ENCODE data around the gene ANAPC5.
"Not testable (repeated sequence)": the region's sequence is repeated elsewhere in the genome, so short reads cannot be mapped to it uniquely, and the experiment has no call there.

Gene ANAPC5, protein sequence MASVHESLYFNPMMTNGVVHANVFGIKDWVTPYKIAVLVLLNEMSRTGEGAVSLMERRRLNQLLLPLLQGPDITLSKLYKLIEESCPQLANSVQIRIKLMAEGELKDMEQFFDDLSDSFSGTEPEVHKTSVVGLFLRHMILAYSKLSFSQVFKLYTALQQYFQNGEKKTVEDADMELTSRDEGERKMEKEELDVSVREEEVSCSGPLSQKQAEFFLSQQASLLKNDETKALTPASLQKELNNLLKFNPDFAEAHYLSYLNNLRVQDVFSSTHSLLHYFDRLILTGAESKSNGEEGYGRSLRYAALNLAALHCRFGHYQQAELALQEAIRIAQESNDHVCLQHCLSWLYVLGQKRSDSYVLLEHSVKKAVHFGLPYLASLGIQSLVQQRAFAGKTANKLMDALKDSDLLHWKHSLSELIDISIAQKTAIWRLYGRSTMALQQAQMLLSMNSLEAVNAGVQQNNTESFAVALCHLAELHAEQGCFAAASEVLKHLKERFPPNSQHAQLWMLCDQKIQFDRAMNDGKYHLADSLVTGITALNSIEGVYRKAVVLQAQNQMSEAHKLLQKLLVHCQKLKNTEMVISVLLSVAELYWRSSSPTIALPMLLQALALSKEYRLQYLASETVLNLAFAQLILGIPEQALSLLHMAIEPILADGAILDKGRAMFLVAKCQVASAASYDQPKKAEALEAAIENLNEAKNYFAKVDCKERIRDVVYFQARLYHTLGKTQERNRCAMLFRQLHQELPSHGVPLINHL

DNA sequence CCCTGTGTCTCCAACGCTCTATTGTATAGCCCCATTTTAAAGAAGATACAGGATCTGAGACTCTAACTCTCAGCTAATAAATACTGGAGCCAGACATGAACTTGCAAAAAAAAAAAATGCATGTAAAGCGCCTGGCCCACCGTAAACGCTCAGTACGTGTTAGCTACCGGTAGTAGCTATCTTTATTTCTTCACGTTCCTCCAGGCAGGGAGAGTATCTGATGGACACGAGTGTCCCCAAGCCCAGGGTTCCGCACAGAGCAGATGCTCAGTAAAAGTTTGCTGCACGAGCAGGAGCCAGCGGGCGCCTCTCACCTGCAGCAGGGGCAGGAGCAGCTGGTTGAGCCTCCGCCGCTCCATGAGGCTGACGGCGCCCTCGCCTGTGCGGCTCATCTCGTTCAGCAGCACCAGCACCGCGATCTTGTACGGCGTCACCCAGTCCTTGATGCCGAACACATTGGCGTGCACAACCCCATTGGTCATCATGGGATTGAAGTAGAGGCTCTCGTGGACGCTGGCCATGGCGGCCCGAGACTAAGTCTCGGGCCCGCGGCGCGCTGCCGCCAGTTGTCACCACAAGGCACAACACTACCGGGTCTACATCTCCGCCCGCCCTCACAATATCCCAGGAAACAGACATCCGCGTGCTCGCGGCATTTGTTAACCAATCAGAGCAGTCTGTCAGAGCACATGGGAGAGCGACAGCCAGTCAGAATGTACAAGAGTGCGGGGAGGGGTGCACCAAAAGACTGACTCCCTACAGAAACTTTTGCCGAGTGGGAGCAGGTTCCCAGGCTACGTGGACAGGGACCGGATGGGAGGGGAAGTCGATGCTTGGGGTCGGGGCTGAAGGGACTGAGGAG is at the start of gene ANAPC5:
Gene ANAPC5, minus strand, starts transcription at position 592 of the 862 bp plus-strand sequence. Its CDS starts 71 bp downstream, at position 521.
- DNase-seq (ENCODE audit: low spot score), result peak; percentile 96

DNA sequence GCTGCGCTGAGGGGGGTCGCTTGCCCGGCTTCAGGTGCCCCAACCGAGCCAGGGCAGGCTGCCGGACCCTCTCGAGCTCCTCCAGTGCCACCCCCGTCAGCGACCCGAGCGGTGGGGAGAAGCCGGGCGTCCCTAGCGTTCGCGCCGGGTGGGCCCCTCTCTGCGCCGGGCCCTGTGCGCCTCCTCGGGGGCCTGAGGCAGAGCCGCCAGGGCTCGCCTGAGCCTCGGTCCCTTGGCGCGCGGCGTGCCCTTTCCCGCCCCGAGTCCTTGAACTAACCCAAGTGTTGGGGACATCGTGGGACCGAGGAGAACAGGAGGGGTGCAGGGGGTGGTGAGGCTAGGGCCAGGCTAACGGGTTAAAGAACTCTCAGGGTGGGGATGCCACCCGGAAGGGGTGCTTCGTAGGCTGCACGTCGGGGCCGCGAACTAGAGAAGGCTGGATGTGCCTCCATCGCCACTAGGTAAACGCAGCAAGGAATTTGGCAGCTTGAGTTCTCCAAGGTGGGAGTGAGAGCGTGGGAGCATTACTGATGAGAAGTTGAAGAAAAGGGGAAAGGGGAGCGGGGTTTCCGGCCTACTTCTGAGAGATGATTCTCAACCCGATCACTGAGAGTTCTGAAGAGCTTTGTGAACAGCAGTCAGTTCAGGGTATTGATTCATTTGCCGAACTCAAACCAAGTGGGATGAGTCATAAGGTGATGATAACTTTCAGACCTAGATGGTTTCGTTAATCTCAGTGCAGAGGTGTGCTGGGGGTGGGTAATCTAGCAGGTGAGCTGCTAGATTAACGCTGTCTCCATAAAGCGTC is 48.3 kb upstream of the ANAPC5 start:
- peak; percentile 39 for DNase-seq (ENCODE audit: low spot score)

DNA sequence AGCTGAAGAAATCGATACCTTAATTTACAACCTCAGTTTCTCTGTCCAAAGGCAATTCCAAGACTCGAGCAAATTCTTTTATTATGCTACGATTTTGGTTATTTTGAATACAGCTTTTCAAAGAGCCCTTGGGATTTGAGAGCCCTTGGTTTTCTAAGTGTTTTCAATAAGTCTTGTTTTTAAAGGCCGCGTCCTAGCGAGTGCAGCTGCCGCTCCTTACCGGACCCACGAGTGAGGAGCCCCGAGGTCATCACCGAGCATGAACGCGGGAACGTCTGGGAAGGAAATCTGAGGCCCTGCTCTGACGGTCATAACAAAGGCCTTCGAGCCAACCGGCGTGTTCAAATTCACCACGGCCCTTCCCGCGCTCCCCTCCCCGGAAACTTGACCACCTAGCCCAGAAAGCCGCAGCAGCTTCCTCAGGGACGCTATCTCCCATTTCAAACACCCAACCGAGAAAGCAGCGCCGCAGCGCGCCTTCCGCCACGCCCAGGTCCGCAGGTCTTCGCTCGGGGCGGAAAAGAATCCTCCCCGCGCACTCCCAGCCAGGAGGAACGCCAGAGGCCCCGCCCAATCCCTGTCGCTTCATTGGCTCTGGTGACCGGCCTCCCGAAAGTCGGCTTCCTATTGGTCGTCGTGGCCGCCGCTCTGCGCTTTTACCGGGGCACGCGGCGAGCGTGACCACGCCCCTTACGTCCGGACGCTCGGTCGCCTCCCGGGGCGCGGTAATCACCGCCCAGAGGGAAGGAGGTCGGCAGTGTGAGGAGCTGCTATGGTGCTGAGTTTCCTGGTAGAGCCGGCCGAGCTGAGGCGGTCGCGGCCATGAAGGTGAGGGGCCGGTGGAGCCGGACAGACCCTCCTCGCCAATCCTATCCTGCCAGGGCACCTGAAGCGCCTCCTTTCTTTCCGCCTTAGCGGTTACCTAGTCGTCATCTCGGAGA is 47.5 kb upstream of the ANAPC5 start, which contains the start of gene RNF34:
Gene RNF34, plus strand, starts transcription at position 728 of the 941 bp plus-strand sequence. Its CDS starts 95 bp downstream, at position 823.
- peak; percentile 99 for DNase-seq (ENCODE audit: low spot score)

DNA sequence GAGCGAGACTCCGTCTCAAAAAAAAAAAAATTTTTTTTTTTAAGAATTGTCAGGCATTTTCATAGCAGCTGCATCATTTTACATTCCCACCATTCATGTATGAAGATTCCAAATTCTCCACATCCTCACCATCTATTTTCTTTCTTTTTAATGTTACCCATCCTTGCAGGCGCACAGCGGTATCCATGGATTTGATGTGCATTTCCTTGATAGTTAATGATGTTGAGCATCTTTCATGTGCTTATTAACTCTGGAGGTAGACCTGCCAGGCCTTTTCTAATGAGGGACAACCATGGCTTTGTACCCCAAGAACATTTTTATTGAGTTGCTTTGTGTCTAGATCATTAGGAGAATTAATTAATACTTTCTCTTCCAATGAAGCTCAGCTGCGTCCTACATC is 46.1 kb upstream of the ANAPC5 start:
- DNase-seq (ENCODE audit: low spot score), result no peak

DNA sequence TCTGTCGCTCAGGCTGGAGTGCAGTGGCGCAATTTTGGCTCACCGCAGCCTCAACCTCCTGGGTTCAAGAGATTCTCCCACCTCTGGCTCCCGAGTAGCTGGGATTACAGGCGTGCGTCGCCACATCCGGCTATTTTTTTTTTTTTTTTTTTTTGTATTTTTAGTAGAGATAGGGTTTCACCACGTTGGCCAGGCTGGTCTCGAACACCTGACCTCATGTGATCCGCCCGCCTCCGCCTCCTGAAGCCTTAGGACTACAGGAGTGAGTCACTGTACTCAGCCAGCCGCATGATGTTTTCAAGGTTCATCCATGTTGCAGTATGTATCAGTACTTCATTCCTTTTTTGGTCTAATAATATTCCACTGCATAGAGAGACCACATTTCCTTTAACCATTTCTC is 45.3 kb upstream of the ANAPC5 start:
- DNase-seq (ENCODE audit: low spot score), result no peak

DNA sequence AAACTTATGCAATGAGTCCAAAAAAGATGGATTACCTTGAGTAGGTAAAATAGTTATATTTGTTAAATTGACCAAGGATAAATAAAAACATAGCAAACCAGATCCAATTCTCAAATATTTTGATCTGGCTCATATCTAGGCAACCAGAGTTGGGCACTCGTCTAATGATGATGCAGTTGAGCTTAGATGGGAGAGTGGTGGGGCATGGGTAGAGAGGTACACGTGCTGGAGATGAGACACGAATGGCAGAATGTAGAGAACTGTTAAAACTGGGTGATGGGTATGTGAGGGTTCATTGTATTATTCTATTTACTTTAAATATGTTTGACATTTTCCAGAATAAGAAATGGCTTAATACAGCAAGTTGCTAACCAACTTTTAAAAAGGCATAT is 40.1 kb upstream of the ANAPC5 start:
- no peak for DNase-seq (ENCODE audit: low spot score)

DNA sequence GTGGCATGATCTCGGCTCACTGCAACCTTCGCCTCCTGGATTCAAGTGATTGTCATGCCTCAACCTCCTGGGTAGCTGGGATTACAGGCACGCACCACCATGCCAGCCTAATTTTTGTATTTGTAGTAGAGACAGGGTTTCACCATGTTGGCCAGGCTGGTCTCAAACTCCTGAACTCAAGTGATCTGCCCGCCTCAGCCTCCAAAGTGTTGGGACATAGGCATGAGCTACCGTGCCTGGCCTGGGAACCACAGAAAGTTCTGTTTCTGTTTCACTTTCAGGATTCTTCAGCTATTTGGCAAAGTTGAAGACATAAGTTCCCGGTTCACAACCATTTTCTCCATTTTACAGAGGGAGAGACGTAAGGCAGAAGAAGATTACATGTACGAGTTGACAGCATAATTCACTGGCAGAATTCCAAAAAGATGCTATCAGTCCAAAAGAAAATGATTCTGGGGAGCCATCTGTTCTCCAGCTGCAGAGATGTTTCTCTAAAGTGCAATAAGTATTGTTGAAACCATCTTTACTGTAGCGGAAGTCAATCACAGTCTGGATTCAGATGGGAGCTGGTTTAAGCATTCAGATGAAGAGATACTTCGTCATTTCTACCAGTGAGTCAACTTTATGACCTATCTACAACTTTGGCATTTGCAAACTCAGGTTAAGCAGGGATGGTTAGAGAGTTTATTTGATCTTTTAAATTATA is 39.6 kb upstream of the ANAPC5 start:
- no peak for DNase-seq (ENCODE audit: low spot score)

DNA sequence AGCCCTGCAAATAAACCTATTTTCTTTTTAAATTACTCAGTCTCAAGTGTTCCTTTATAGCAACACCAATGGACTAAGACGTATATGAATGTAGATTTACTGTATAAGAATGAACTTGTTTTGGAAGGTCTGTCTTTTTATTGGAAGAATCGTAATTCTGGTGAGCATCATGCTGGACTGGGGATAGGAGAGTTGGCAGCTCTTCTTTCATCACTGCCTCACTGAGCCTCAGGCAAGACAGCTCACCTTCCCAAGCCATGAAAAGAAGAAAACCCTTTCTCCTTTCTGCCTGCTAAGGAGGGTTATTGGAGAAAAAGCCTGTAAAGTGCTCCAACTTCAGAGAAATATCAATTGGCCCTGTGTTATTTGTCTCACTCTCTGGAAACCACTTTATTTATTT is 38.6 kb upstream of the ANAPC5 start:
- no peak for DNase-seq (ENCODE audit: low spot score)

DNA sequence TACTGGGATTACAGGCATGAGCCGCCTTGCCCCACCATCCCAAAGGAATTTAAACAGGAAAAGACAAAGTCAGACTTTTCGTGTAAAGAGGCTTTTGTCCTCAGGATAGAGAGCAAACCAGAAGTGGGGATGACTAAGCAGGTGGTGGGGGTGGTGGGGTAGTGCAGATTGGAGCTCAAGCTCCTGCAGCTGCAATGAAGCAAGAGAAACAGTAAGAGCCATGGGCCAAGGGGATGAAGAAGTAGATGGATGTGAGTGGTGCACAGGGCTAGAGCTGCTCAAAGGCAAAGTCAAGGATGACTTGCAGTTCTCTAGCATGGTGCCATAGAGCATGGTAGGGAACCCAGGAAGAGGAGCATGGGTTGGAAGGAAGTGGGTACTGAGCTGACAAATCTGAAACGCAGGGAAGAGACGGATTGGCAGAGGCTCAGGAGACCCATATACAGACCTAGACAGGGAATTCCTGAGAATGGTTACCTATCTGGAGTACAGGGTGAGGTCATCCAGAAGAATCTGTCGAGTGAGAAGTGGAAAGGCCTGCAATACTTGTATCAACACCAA is 36.3 kb upstream of the ANAPC5 start:
- DNase-seq (ENCODE audit: low spot score), result no peak

DNA sequence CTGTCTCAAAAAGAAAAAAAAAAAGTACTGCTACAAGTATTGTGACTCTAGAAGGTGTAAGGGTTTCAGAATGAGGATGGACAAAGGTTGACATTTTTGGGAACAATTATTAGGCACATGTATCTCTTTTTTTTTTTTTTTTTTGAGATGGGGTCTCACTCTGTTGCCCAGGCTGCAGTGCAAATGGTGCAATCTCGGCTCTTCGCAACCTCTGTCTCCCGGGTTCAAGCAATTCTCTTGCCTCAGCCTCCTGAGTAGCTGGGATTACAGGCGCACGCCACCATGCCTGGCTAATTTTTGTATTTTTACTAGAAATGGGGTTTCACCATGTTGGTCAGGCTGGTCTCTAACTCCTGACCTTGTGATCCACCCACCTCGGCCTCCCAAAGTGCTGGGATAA is 32.7 kb upstream of the ANAPC5 start:
- not testable (repeated sequence) for DNase-seq (ENCODE audit: low spot score)

DNA sequence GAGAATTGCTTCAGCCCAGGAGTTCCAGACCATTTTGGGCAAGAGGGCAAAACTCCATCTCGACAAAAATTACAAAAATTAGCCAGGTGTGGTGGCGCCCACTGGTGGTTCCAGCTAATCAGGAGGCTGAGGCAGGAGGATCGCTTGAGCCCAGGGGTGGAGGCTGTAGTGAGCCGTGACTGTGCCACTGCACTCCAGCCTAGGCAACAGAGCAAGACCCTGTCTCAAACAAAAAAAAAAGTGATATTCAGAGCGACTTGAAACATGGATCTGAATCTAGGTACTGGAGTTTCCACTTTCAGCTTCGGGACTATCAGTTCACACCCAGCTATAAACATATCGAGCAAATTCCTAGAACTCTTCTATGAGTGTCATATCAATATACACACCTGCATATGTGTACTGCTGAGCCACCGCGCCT is 31.4 kb upstream of the ANAPC5 start:
- no peak for DNase-seq (ENCODE audit: low spot score)

DNA sequence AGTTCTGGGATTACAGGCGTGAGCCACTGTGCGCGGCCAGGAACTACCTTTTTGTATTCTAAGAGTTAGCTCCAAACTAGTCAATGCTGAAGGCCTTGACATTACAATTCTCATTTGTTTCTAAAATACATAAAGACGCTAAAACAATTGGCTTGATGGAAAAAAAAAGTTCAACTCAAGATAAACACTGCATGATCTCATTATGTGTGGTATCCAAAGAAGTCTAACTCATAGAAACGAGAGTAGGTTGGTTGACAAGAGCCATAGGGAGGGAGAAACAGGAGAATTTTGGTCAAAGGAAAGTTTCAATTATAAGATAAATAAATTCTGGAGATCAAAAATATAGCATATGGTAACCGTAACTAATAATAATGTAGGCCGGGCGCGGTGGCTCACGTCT is 27.7 kb upstream of the ANAPC5 start:
- no peak for DNase-seq (ENCODE audit: low spot score)

DNA sequence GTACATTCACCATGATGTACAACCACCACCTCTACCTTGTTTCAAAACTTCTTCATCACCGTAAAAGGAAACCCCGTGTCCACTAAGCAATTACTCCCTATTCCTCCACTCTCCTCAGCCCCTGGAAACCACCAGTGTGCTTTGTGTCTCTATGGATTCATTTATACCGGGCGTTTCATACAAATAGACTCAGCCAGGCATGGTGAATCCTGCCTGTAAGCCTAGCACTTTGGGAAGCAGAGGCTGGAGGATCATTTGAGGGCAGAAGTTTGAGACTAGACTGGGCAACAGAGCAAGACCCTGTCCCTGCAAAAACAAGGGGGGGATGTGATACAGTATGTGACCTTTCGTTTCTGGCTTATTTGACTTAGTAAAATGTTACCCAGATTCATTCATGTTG is 26.5 kb upstream of the ANAPC5 start:
- no peak for DNase-seq (ENCODE audit: low spot score)

DNA sequence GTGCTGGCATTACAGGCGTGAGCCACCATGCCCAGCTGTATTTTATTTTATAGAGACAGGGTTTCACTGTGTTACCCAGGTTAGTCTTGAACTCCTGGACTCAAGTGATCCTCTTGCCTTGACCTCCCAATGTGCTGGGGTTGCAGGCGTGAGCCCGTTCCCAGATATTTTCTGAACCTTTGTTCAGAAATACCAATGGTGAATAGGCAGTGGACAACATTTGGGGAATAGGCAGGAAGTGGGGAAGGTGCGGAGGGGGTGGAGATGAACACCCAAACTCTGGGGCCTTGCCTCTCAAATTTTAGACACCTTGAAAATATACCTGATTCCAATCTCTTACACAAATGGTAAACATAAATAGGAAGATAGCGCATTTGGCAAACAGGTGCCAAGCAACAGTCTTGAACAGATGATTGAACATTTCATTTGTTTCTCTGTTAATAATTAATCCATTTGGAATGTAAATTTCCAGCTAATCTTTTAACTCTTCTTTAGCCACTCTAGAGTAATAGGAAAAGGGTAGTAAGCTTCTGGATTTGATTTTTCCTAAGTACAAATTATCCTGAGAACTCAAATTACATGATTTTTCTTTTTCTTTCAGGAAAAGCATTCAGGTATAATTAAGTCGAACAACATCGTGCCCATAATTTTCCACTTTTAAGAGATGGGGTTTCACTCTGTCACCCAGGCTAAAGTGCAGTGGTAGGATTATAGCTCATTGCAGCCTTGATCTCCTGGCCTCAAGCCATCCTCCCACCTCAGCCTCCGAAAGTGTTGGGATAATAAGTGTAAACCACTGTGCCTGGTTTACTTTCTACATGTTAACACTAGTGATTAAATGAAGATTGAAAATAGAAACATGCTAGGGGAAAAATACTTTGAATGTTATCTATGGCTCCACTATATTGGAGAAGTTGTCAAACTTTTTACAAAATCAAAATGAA is 24.8 kb upstream of the ANAPC5 start:
- no peak for DNase-seq (ENCODE audit: low spot score)

DNA sequence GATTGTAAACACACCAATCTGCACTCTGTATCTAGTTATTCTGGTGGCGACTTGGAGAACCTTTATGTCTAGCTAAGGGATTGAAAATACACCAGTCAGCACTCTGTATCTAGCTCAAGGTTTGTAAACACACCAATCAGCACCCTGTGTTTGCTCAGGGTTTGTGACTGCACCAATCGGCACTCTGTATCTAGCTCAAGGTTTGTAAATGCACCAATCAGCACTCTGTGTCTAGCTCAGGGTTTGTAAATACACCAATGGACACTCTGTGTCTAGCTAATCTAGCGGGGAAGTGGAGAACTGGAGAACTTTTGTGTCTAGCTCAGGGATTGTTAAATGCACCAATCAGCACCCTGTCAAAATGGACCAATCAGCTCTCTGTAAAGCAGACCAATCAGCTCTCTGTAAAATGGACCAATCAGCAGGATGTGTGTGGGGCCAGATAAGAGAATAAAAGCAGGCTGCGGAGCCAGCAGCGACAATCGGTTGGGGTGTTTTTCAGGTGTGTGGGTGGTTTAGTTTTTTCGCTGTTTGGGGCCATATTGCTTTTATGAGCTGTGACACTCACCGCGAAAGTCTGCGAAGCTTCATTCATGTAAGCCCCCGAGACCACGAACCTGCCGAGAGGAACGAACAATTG is 22.9 kb upstream of the ANAPC5 start:
- not testable (repeated sequence) for DNase-seq (ENCODE audit: low spot score)

DNA sequence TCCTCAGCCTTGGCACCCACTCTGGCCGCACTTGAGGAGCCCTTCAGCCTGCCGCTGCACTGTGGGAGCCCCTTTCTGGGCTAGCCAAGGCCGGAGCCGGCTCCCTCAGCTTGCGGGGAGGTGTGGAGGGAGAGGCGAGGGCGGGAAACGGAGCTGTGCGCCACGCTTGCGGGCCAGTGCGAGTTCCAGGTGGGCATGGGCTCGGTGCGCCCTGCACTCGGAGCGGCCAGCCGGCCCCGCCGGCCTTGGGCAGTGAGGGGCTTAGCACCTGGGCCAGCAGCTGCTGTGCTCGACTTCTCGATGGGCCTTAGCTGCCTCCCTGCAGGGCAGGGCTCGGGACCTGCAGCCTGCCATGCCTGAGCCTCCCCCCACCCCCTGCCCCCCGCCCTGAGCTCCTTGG is 22.1 kb upstream of the ANAPC5 start:
- DNase-seq (ENCODE audit: low spot score), result not testable (repeated sequence)

DNA sequence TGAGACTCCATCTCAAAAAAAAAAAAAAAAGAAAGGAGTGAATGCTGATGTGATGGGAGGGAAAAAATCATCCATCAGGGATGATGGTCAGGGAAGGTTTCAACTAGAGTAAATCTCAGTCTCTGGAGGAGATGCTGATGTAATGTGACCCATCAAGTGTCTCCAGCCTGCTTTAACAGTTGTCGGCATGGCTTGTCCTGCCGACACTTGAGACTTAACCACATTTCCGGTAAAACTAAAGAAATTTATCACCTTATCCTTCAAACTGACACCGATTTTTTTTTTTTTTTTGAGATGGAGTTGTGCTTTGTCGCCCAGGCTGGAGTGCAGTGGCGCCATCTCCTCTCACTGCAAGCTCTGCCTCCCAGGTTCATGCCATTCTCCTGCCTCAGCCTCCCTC is 21.5 kb upstream of the ANAPC5 start:
- no peak for DNase-seq (ENCODE audit: low spot score)

DNA sequence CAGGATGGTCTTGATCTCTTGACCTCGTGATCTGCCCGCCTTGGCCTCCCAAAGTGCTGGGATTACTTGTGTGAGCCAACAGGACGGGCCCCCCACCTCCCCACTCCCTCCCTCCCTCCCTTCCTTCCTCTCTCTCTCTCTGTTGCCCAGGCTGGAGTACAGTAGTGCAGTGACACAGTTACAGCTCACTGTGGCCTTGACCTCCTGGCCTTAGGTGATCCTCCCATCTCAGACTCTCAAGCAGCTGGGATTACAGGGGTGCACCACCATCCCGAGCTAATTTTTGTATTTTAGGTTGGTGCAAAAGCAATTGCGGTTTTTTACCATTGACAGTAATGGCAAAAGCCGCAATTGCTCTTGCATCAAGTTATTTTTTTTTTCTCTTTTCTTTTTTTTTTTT is 19.2 kb upstream of the ANAPC5 start:
- DNase-seq (ENCODE audit: low spot score), result no peak

Measured in iPS-NIHi11 (cell line).